ENCODE measurements around the gene SAMSN1. TPM values are rescaled to one million over a fixed set of nuclear protein-coding genes. Genes with fewer than 3 reads are reported as not detected.

The SAMSN1 gene
- total RNA-seq, 1 experiment from 2014 or later, result 2.8 TPM

GRCh38 chr21:14523234-14523633 is 22.9 kb downstream of the SAMSN1 start:
- no CpG with 5 or more reads among the region's 5 CpGs for WGBS (ENCODE audit: extremely low coverage, insufficient read length, low lambda C conversion rate)
- Histone ChIP-seq H3K4me2 (ENCODE audit: insufficient read depth, insufficient read length, low read length) (no peak overlapping the region), H2BK15ac (ENCODE audit: low read depth, low read length) (no peak overlapping the region), H2BK20ac (ENCODE audit: low read depth, low read length, poor library complexity, severe bottlenecking) (no peak overlapping the region), H3K79me2 (ENCODE audit: insufficient read depth, low read length) (no peaks in the 10 kb centered on the region), H2AK5ac (ENCODE audit: insufficient read length, low read length) (no peak overlapping the region), H3K18ac (ENCODE audit: insufficient read length, low read depth, low read length) (no peak overlapping the region), H2AFZ (ENCODE audit: low read length) (no peak overlapping the region), H2BK5ac (ENCODE audit: insufficient read length, low read length) (no peak overlapping the region), H3K56ac (ENCODE audit: insufficient read length, low read depth, low read length) (no peak overlapping the region), H3K27me3 (ENCODE audit: insufficient read depth, low read length) (no peaks in the 10 kb centered on the region), H3K9me3 (ENCODE audit: control insufficient read depth, low read depth, low read length) (no peaks in the 10 kb centered on the region), H3K23me2 (ENCODE audit: insufficient read length, low read depth, low read length, poor library complexity, severe bottlenecking) (no peaks in the 10 kb centered on the region), H2BK12ac (ENCODE audit: insufficient read length, low read depth, low read length) (no peak overlapping the region), H3K23ac (ENCODE audit: insufficient read length, low read depth, low read length) (no peak overlapping the region), H4K5ac (ENCODE audit: insufficient read length, low read depth, low read length) (no peak overlapping the region), H3T11ph (ENCODE audit: low read length) (no peak overlapping the region), H3K79me1 (ENCODE audit: insufficient read depth, low read depth, low read length, poor library complexity, severe bottlenecking) (no peaks in the 10 kb centered on the region), H3K9ac (ENCODE audit: extremely low read depth, insufficient read length, low read length) (no peak overlapping the region), H3K27ac (ENCODE audit: insufficient read length, low read depth, low read length) (no peak overlapping the region), H3K14ac (ENCODE audit: insufficient read depth, low read length) (no peak overlapping the region), H3K4me1 (ENCODE audit: insufficient read depth, low read length) (peaks cover 2% of the 10 kb centered on the region; the same call in 1 of the 2 replicates), H3K4ac (ENCODE audit: low read depth, low read length) (no peak overlapping the region), H2BK120ac (ENCODE audit: low read depth, low read length, poor library complexity, severe bottlenecking) (no peak overlapping the region), H4K8ac (replicated peaks; ENCODE audit: insufficient read length, low read depth, low read length) (no peak overlapping the region), H4K91ac (ENCODE audit: insufficient read length, low read depth, low read length) (no peak overlapping the region), H4K20me1 (ENCODE audit: control insufficient read depth, insufficient read depth, insufficient read length) (no peaks in the 10 kb centered on the region)
- no peaks in the 10 kb centered on the region for H3K27me3 Mint-ChIP-seq (ENCODE audit: low read depth)
- H3K36me3 Mint-ChIP-seq (ENCODE audit: insufficient read depth in 1 of 3, low read depth in 3 of 3), result no peaks in the 10 kb centered on the region
- no peak overlapping the region for H3K4me3 Mint-ChIP-seq
- TF ChIP-seq CTCF (conservative IDR thresholded peaks at IDR 0.05), result no peak
- no peaks in the 10 kb centered on the region for H3K9me3 Mint-ChIP-seq
- DNase-seq, result no peak
- peaks cover 5 to 8% of the 10 kb centered on the region in 2 experiments for H3K4me1 Mint-ChIP-seq
- H3K27ac Mint-ChIP-seq, result no peak overlapping the region

Data from H9 (cell line).